ENCODE data around the gene GNAT3. TPM values are rescaled to one million over a fixed set of nuclear protein-coding genes. Genes with fewer than 3 reads are reported as not detected.

GNAT3 gene
- total and polyA plus RNA-seq, 5 donors from 2014 or later, result not detected

DNA sequence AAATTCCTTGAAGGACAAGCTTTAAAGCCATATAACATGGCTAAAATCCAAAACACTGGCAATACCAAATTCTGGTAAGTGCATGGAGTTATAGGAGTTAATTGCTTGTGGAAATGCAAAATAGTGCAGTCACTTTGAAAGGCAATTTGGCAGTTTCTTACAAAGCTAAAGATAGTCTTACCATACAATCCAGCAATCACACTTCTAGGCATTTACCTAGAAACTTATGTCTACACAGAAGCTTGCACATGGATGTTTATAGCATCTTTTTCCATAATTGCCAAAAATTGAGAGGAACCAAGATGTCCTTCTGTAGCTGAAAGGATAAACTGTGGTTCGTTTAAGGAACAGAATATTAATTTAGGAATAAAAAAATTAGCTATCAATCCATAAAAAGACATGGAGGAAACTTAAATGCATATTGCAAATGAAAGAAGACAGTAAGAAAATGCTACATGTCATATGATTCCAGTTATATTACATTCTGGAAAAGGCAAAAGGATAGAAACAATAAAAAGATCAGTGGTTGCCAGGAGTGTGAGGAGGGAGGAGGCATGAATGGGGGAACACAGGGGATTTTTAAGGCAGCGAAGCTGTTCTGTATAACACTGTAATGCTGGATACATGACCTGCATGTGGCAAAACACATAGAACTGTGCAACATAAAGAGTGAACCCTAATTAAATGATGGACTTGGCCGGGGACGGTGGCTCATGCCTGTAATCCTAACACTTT lies 51.9 kb downstream of the GNAT3 start:
- no peak overlapping the region for H3K4me3 Mint-ChIP-seq
- no peaks in the 10 kb centered on the region for H3K4me1 Mint-ChIP-seq
- H3K4me1 ChIP-seq (ENCODE audit: control insufficient read depth, insufficient read depth, low read length, poor library complexity, severe bottlenecking), result no peaks in the 10 kb centered on the region
- H3K27ac Mint-ChIP-seq, result no peak overlapping the region
- no peak overlapping the region for H3K27ac ChIP-seq (ENCODE audit: insufficient read depth, low read length, poor library complexity, severe bottlenecking)
- no peak overlapping the region for H3K4me3 ChIP-seq (ENCODE audit: low read depth, low read length)
- no peaks in the 10 kb centered on the region for H3K9me3 ChIP-seq (ENCODE audit: control insufficient read depth in 2 of 2, low read length in 2 of 2)
- no peaks in the 10 kb centered on the region for H3K36me3 Mint-ChIP-seq
- H3K36me3 ChIP-seq (ENCODE audit: control insufficient read depth, insufficient read depth, low read length), result no peaks in the 10 kb centered on the region
- H3K27me3 ChIP-seq (ENCODE audit: control insufficient read depth, insufficient read depth, low read length), result no peaks in the 10 kb centered on the region
- no peak for ATAC-seq (ENCODE audit: low read depth in 2 of 2)
- peaks cover 0 to 9% (median 2%) of the 10 kb centered on the region in 7 donors for H3K9me3 Mint-ChIP-seq
- DNase-seq, result no peak
- no peaks in the 10 kb centered on the region for H3K27me3 Mint-ChIP-seq

DNA sequence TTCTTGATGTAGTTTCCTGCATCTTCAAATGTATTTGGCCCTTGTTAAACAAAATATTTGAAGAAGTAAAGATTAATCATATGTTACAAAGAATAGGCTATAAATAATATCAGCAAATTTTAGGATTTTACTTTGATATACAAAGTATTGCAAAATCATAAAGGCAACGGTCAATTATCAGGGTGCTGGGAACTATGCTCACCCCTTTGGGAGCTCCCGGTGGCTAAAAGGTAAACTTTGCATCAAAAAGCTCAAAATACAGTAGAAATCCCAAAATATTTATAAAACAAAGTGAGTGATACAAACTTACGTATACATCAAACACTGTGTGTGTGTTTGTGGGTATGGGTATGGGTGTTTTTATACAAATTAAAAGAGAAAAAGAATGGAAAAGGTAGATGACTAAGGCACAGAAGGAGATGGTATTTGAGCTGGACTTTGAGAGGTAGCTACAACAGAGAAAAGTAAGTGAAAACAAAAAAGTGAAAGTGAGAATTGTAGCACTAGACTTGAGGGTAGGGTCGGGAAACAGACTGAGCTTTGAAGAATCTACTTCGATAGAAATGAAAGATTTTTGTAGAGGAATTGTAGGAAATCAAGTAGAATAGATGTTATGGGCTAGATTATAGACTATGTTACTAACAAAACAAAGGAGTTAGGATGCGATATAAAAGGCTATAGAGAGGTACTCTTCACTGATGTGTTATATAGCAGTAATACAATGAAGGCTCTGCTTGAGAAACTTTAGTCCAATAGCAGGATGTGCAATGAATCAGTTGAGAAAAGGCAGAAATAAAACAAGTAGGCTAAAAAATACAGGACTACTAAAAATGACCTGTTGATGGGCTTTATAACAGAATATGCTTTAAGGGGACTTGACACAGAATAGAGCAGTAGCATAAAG lies 52.8 kb downstream of the GNAT3 start:
- no peak overlapping the region for H3K4me3 Mint-ChIP-seq
- H3K27ac Mint-ChIP-seq, result no peak overlapping the region
- Histone ChIP-seq H3K9me3 (ENCODE audit: control insufficient read depth in 2 of 2, low read length in 2 of 2) (no peaks in the 10 kb centered on the region), H3K36me3 (ENCODE audit: control insufficient read depth, insufficient read depth, low read length) (no peaks in the 10 kb centered on the region), H3K4me3 (ENCODE audit: low read depth, low read length) (no peak overlapping the region), H3K4me1 (ENCODE audit: control insufficient read depth, insufficient read depth, low read length, poor library complexity, severe bottlenecking) (no peaks in the 10 kb centered on the region), H3K27ac (ENCODE audit: insufficient read depth, low read length, poor library complexity, severe bottlenecking) (no peak overlapping the region), H3K27me3 (ENCODE audit: control insufficient read depth, insufficient read depth, low read length) (no peaks in the 10 kb centered on the region)
- peaks cover 0 to 8% (median 1%) of the 10 kb centered on the region in 7 donors for H3K9me3 Mint-ChIP-seq
- H3K27me3 Mint-ChIP-seq, result no peaks in the 10 kb centered on the region
- ATAC-seq (ENCODE audit: low read depth in 2 of 2), result no peak
- H3K36me3 Mint-ChIP-seq, result no peaks in the 10 kb centered on the region
- no peaks in the 10 kb centered on the region for H3K4me1 Mint-ChIP-seq
- no peak for DNase-seq

DNA sequence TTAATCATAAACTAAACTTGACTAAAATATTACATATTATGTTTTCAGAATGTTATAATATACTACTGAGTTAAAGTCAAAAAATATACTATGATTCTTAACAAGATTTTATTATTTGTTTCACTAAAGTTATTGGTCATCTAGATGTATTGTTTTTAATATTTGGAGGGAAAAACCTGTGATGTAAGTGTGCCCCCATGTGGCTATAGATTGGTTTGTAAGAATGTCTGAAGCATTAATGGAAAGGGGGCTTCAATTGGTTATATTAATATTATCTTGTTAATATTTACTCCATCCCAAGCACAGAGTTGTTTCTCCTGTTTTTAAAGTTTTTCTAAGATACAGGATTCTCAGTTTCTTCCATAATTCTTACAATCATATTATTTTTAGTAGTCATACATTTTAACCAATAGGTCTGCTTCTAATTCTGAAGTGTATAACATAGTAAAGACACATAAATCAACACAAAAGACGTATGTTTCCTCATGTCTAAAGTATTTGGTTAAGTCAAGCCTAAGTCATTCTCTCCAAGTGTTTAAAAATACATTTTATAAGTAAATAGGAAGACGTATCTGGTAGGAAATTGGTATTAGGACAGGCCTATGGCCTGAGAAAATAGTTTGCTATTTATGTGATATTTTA lies 58.0 kb downstream of the GNAT3 start:
- ATAC-seq (ENCODE audit: low read depth in 2 of 2) (no peak), DNase-seq (peak in 1 of 3 donors; percentile 0)
- Histone ChIP-seq H3K27me3 (ENCODE audit: control insufficient read depth, insufficient read depth, low read length) (no peaks in the 10 kb centered on the region), H3K27ac (ENCODE audit: insufficient read depth, low read length, poor library complexity, severe bottlenecking) (no peak overlapping the region), H3K36me3 (ENCODE audit: control insufficient read depth, insufficient read depth, low read length) (no peaks in the 10 kb centered on the region), H3K4me1 (ENCODE audit: control insufficient read depth, insufficient read depth, low read length, poor library complexity, severe bottlenecking) (no peaks in the 10 kb centered on the region), H3K9me3 (ENCODE audit: control insufficient read depth in 2 of 2, low read length in 2 of 2) (no peaks in the 10 kb centered on the region), H3K4me3 (ENCODE audit: low read depth, low read length) (no peak overlapping the region)
- no peak overlapping the region for H3K27ac Mint-ChIP-seq
- H3K9me3 Mint-ChIP-seq, result peaks cover 0 to 4% (median 0%) of the 10 kb centered on the region in 7 donors
- no peaks in the 10 kb centered on the region for H3K36me3 Mint-ChIP-seq
- no peaks in the 10 kb centered on the region for H3K27me3 Mint-ChIP-seq
- no peak overlapping the region for H3K4me3 Mint-ChIP-seq
- H3K4me1 Mint-ChIP-seq, result no peaks in the 10 kb centered on the region

DNA sequence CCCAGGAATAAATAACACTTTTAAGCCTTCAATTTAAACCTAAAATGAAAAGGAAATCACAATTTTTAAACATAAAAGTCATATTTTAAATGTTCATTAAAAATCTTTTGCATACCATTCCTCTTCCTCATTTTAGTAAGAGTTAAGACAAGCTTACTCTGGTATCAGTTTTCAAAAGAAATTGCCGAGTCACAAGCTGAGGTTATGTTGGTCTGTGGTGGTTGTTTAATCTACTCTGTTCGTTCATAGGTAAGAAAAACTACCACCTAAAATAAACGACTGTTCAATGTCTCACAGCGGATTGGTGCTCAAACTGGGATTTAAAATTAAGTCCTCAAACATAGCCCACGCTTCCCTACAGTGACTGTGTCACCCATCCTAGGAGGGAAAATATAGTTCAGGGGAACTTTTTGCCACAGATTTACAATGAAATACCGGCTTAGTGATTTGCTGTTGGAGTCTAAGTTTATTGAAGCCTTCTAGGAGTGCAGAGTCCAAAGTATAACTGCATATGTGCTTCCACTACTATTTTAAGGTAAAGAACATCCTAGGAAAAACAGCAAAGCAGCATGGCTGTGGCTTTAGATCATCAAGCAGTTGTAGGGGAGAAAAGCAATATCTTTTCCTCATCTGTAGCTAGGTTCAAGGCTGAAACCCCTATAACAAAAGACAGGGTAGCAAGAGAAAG lies 61.1 kb downstream of the GNAT3 start:
- ATAC-seq (ENCODE audit: low read depth in 2 of 2) (no peak), DNase-seq (no peak)
- no peaks in the 10 kb centered on the region for H3K4me1 ChIP-seq (ENCODE audit: control insufficient read depth, insufficient read depth, low read length, poor library complexity, severe bottlenecking)
- Mint-ChIP-seq H3K4me1 (no peaks in the 10 kb centered on the region), H3K27ac (no peak overlapping the region), H3K9me3 (peaks cover 0 to 6% (median 0%) of the 10 kb centered on the region in 7 donors), H3K36me3 (no peaks in the 10 kb centered on the region), H3K27me3 (no peaks in the 10 kb centered on the region), H3K4me3 (no peak overlapping the region)
- no peak overlapping the region for H3K27ac ChIP-seq (ENCODE audit: insufficient read depth, low read length, poor library complexity, severe bottlenecking)
- no peaks in the 10 kb centered on the region for H3K27me3 ChIP-seq (ENCODE audit: control insufficient read depth, insufficient read depth, low read length)
- H3K36me3 ChIP-seq (ENCODE audit: control insufficient read depth, insufficient read depth, low read length), result no peaks in the 10 kb centered on the region
- no peak overlapping the region for H3K4me3 ChIP-seq (ENCODE audit: low read depth, low read length)
- no peaks in the 10 kb centered on the region for H3K9me3 ChIP-seq (ENCODE audit: control insufficient read depth in 2 of 2, low read length in 2 of 2)

DNA sequence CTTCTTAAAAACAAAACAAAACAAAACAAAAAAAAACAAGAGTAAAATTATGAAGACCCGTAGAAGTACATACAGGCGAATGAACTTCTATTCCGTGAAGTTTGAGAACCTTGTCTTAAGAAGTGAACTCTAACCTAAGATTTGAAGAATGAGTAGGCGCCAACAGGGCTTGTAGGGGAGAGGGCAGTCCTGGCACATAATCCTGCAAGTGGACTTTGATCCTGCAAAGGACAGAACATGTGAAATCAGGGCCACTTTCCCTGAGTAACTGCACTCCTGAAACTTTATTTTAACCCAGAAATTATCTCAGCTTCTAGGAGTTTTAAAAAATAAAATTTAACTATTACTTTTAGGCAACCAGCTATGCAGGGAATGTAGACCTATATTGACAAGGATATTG lies 62.0 kb downstream of the GNAT3 start:
- Histone ChIP-seq H3K4me1 (ENCODE audit: control insufficient read depth, insufficient read depth, low read length, poor library complexity, severe bottlenecking) (no peaks in the 10 kb centered on the region), H3K36me3 (ENCODE audit: control insufficient read depth, insufficient read depth, low read length) (no peaks in the 10 kb centered on the region), H3K4me3 (ENCODE audit: low read depth, low read length) (no peak overlapping the region), H3K27ac (ENCODE audit: insufficient read depth, low read length, poor library complexity, severe bottlenecking) (no peak overlapping the region), H3K27me3 (ENCODE audit: control insufficient read depth, insufficient read depth, low read length) (no peaks in the 10 kb centered on the region), H3K9me3 (ENCODE audit: control insufficient read depth in 2 of 2, low read length in 2 of 2) (no peaks in the 10 kb centered on the region)
- Mint-ChIP-seq H3K9me3 (peaks cover 0 to 8% (median 0%) of the 10 kb centered on the region in 7 donors), H3K27me3 (no peaks in the 10 kb centered on the region), H3K36me3 (no peaks in the 10 kb centered on the region), H3K4me1 (no peaks in the 10 kb centered on the region), H3K27ac (no peak overlapping the region), H3K4me3 (no peak overlapping the region)
- ATAC-seq (ENCODE audit: low read depth in 2 of 2), result no peak
- DNase-seq, result no peak

DNA sequence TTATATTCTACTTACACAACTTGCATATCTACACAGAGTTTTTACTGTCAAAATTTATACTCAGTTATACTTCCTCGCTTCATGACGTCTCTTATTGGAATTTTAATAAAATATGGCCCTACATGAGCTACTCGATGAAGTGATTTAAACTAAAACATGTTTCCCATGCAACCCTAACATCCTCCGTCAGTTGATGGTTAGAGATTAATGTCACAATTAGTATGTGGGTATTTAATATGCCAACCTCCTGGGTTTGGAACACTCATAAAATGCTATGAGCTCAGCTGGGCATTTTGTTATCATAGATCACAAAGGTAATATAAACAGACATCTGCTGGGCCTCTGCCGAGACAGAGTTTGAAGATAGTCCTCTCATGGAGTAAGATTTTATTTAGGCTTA lies 66.5 kb downstream of the GNAT3 start:
- no peaks in the 10 kb centered on the region for H3K27me3 ChIP-seq (ENCODE audit: control insufficient read depth, insufficient read depth, low read length)
- no peak for ATAC-seq (ENCODE audit: low read depth in 2 of 2)
- no peaks in the 10 kb centered on the region for H3K36me3 ChIP-seq (ENCODE audit: control insufficient read depth, insufficient read depth, low read length)

DNA sequence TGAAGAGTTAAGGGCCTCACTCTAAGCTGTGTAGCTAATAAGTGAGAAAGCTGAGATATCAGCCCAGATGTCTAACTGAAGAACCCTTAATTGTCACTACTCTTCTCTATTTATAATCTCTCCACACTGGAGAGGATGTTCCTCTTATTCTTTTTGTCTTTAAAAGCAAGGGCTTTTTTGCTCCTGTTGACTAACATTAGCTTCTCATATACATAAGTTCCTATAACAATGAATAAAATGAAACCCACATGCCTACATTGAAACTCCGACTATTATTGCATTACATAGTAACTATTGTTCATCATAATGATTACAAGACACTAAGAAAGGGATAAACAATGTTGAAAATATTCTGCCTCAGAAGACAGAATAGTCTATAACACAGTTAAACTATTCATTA lies 67.1 kb downstream of the GNAT3 start:
- no peak for DNase-seq
- H3K27me3 Mint-ChIP-seq, result no peaks in the 10 kb centered on the region

More for the DNA sequence above, 66.5 kb downstream of the GNAT3 start:
- no peaks in the 10 kb centered on the region for H3K4me1 Mint-ChIP-seq
- H3K27ac ChIP-seq (ENCODE audit: insufficient read depth, low read length, poor library complexity, severe bottlenecking), result no peak overlapping the region
- H3K9me3 Mint-ChIP-seq, result peaks cover 0 to 15% (median 2%) of the 10 kb centered on the region in 7 donors
- H3K27me3 Mint-ChIP-seq, result no peaks in the 10 kb centered on the region
- H3K4me3 ChIP-seq (ENCODE audit: low read depth, low read length), result no peak overlapping the region
- no peak for DNase-seq
- H3K4me3 Mint-ChIP-seq, result no peak overlapping the region
- H3K4me1 ChIP-seq (ENCODE audit: control insufficient read depth, insufficient read depth, low read length, poor library complexity, severe bottlenecking), result no peaks in the 10 kb centered on the region
- H3K36me3 Mint-ChIP-seq, result no peaks in the 10 kb centered on the region
- H3K27ac Mint-ChIP-seq, result no peak overlapping the region
- H3K9me3 ChIP-seq (ENCODE audit: control insufficient read depth in 2 of 2, low read length in 2 of 2), result peaks cover 0 to 2% of the 10 kb centered on the region in 2 experiments

More for the DNA sequence above, 67.1 kb downstream of the GNAT3 start:
- Histone ChIP-seq H3K4me1 (ENCODE audit: control insufficient read depth, insufficient read depth, low read length, poor library complexity, severe bottlenecking) (no peaks in the 10 kb centered on the region), H3K9me3 (ENCODE audit: control insufficient read depth in 2 of 2, low read length in 2 of 2) (peaks cover 0 to 2% of the 10 kb centered on the region in 2 experiments), H3K4me3 (ENCODE audit: low read depth, low read length) (no peak overlapping the region), H3K27me3 (ENCODE audit: control insufficient read depth, insufficient read depth, low read length) (no peaks in the 10 kb centered on the region), H3K36me3 (ENCODE audit: control insufficient read depth, insufficient read depth, low read length) (no peaks in the 10 kb centered on the region), H3K27ac (ENCODE audit: insufficient read depth, low read length, poor library complexity, severe bottlenecking) (no peak overlapping the region)
- no peak for ATAC-seq (ENCODE audit: low read depth in 2 of 2)
- H3K27ac Mint-ChIP-seq, result no peak overlapping the region
- no peaks in the 10 kb centered on the region for H3K36me3 Mint-ChIP-seq
- H3K9me3 Mint-ChIP-seq, result peaks cover 0 to 15% (median 2%) of the 10 kb centered on the region in 7 donors
- H3K4me1 Mint-ChIP-seq, result no peaks in the 10 kb centered on the region
- H3K4me3 Mint-ChIP-seq, result no peak overlapping the region
